Activated naive CD4-positive, alpha-beta T cell treated with anti-CD3 and anti-CD28 coated beads, Interleukin-2, amount 50 U/mL, for 24 hours (primary cell): ENCODE measurements around the gene MRPS16.
"Not testable (repeated sequence)": the region's sequence is repeated elsewhere in the genome, so short reads cannot be mapped to it uniquely, and the experiment has no call there.

Experiments used
- H3K27ac Mint-ChIP-seq: one replicate; pipeline ENCODE4 v1.8.0; 2021; ENCODE audit warnings: mild to moderate bottlenecking, mixed read lengths
- H3K27me3 Mint-ChIP-seq: one replicate; pipeline ENCODE4 v1.8.0; 2021; ENCODE audit warnings: mixed read lengths
- H3K36me3 Mint-ChIP-seq: one replicate; pipeline ENCODE4 v1.8.0; 2021; ENCODE audit warnings: mixed read lengths
- H3K4me1 Mint-ChIP-seq: one replicate; pipeline ENCODE4 v1.8.0; 2021; ENCODE audit warnings: mixed read lengths
- H3K4me3 Mint-ChIP-seq: one replicate; pipeline ENCODE4 v1.8.0; 2021; ENCODE audit warnings: mild to moderate bottlenecking, mixed read lengths
- H3K9me3 Mint-ChIP-seq: one replicate; pipeline ENCODE4 v1.8.0; 2021; ENCODE audit warnings: mixed read lengths

The MRPS16 gene

GRCh38 chr10:73252445-73253224 is at the start of gene MRPS16:
TSS of gene MRPS16 (minus strand) at chr10:73252644. CDS start at chr10:73252482, 162 bp downstream.
- H3K4me3 Mint-ChIP-seq: peak within 1 kb of the TSS; percentile 99
- H3K36me3 Mint-ChIP-seq: peaks cover 15% of the 10 kb centered on the region
- H3K9me3 Mint-ChIP-seq: no peaks in the 10 kb centered on the region
- H3K27ac Mint-ChIP-seq: peak within 1 kb of the TSS; percentile 98
- no peaks in the 10 kb centered on the region for H3K27me3 Mint-ChIP-seq
- peaks cover 31% of the 10 kb centered on the region for H3K4me1 Mint-ChIP-seq

GRCh38 chr10:73296946-73297345 is 44.5 kb upstream of the MRPS16 start:
- Mint-ChIP-seq H3K9me3 (no peaks in the 10 kb centered on the region), H3K4me1 (no peaks in the 10 kb centered on the region), H3K27me3 (peaks cover under 1% of the 10 kb centered on the region), H3K36me3 (peaks cover 3% of the 10 kb centered on the region), H3K27ac (no peak overlapping the region), H3K4me3 (no peak overlapping the region)

DNA sequence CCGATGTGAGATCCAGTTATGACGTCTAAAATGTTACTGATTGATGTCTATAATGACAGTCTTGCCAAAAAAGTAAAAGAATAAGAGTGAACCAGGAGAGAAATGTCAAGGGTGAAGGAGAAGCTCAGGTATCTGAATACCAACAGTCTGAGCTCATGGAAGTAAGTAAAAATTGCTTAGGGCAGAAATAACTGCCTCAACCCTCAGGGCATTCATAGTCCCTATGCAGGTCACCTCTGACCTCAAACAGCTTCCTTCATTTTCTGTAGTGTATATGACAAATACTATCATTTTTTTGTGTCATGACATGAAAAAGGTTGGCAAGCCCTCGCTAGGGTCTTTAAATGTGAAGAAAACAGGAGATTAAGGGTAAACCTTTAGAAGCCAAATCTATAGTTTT is 41.0 kb upstream of the MRPS16 start:
- H3K27me3 Mint-ChIP-seq: no peaks in the 10 kb centered on the region
- H3K4me1 Mint-ChIP-seq: no peaks in the 10 kb centered on the region
- H3K27ac Mint-ChIP-seq: no peak overlapping the region
- H3K36me3 Mint-ChIP-seq: peaks cover 16% of the 10 kb centered on the region
- H3K9me3 Mint-ChIP-seq: peaks cover 7% of the 10 kb centered on the region
- no peak overlapping the region for H3K4me3 Mint-ChIP-seq

GRCh38 chr10:73289958-73290357 is 37.5 kb upstream of the MRPS16 start:
- H3K36me3 Mint-ChIP-seq: peaks cover 14% of the 10 kb centered on the region
- no peaks in the 10 kb centered on the region for H3K4me1 Mint-ChIP-seq
- H3K4me3 Mint-ChIP-seq: no peak overlapping the region
- H3K9me3 Mint-ChIP-seq: peaks cover 7% of the 10 kb centered on the region
- H3K27me3 Mint-ChIP-seq: no peaks in the 10 kb centered on the region
- no peak overlapping the region for H3K27ac Mint-ChIP-seq

GRCh38 chr10:73287441-73287840 is 35.0 kb upstream of the MRPS16 start:
- H3K4me1 Mint-ChIP-seq: no peaks in the 10 kb centered on the region
- no peaks in the 10 kb centered on the region for H3K27me3 Mint-ChIP-seq
- no peak overlapping the region for H3K27ac Mint-ChIP-seq
- peaks cover 7% of the 10 kb centered on the region for H3K9me3 Mint-ChIP-seq
- H3K36me3 Mint-ChIP-seq: peaks cover 13% of the 10 kb centered on the region
- H3K4me3 Mint-ChIP-seq: no peak overlapping the region

GRCh38 chr10:73281097-73281496 is 28.7 kb upstream of the MRPS16 start:
- Mint-ChIP-seq H3K4me1 (no peaks in the 10 kb centered on the region), H3K36me3 (no peaks in the 10 kb centered on the region), H3K4me3 (no peak overlapping the region), H3K27me3 (no peaks in the 10 kb centered on the region), H3K27ac (no peak overlapping the region), H3K9me3 (no peaks in the 10 kb centered on the region)

DNA sequence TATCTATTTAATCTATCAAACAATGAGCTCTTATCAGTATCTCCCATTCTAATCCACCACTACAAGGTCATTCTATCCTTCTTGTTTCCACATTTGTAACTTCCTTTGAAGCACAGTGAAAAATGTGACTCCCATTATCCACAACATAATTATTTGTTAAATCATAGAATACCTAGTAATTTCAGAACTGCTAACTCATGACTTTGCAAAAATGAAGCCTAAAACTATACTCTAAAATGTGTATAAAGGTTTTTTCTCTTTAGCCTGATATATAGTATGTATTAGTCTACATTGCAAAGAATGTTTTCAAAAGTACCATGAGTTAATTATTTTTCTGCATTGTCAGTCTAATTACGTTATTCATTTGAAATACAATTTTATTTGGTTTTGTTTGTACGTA is 12.0 kb upstream of the MRPS16 start:
- H3K36me3 Mint-ChIP-seq: no peaks in the 10 kb centered on the region
- H3K4me3 Mint-ChIP-seq: no peak overlapping the region
- no peak overlapping the region for H3K27ac Mint-ChIP-seq
- no peaks in the 10 kb centered on the region for H3K4me1 Mint-ChIP-seq
- no peaks in the 10 kb centered on the region for H3K9me3 Mint-ChIP-seq
- H3K27me3 Mint-ChIP-seq: no peaks in the 10 kb centered on the region

DNA sequence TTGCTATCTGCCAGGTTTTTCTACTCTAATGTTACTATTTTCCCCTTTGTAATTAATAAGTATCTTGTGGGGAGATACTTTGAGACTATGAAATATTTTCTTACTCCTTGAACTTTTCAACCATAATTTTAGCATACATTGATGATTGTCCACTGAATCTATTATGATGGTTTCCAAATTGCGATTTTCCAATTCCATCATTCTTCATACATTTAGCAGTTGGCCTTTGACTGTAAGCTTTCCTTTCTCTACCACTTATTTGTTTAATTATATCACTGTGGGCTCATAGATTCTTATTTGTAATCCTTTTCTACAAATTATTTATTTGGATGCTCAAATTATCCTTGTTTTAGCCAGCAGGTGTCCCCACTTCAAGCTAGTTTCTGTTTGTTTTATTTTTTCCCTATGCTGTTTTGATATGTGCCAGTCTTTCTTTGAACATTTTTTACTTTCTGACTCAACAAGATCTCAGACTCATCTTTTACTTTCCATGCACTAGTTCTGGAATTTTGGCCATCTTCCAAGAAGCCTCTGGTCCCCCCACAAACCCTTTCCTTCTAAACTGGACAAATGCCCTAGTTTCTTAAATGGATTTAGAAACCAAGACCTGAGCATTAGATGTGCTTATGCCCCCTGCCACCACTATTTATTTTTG is 11.4 kb upstream of the MRPS16 start:
- no peaks in the 10 kb centered on the region for H3K27me3 Mint-ChIP-seq
- H3K4me1 Mint-ChIP-seq: no peaks in the 10 kb centered on the region
- peaks cover 4% of the 10 kb centered on the region for H3K36me3 Mint-ChIP-seq
- no peaks in the 10 kb centered on the region for H3K9me3 Mint-ChIP-seq
- no peak overlapping the region for H3K4me3 Mint-ChIP-seq
- no peak overlapping the region for H3K27ac Mint-ChIP-seq

DNA sequence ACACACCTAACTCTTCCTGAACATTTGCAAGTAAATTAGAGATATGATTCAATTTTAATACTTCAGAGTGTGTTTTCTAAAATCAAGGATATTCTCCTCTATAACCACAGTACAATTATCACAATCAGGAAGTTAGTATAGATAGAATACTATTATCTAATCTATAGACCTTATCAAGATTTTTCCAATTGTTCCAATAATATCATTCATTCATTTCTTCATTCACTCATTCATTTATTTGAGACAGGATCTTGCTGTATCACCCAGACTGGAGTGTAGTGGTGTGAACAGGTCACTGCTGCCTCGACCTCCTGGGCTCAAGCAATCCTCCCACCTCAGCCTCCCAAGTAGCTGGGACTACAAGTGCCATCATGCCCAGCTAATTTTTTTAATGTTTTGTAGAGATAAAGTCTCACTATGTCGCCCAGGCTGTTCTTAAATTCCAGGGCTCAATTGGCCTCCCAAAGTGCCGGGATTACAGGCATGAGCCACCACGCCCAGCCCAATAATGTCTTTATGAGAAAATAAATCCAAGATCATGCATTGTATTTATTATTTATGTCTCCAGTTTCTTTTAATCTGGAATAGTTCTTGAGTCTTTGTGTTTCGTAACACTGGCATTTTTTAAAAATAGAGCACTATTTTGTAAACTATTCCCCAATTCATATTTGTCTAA is 10.6 kb upstream of the MRPS16 start:
- Mint-ChIP-seq H3K4me3 (no peak overlapping the region), H3K4me1 (no peaks in the 10 kb centered on the region), H3K9me3 (no peaks in the 10 kb centered on the region), H3K36me3 (peaks cover 4% of the 10 kb centered on the region), H3K27me3 (no peaks in the 10 kb centered on the region), H3K27ac (no peak overlapping the region)

GRCh38 chr10:73262105-73262730 is 9.8 kb upstream of the MRPS16 start:
- H3K27ac Mint-ChIP-seq: no peak overlapping the region
- H3K4me1 Mint-ChIP-seq: no peaks in the 10 kb centered on the region
- H3K4me3 Mint-ChIP-seq: no peak overlapping the region
- no peaks in the 10 kb centered on the region for H3K9me3 Mint-ChIP-seq
- H3K36me3 Mint-ChIP-seq: peaks cover 4% of the 10 kb centered on the region
- no peaks in the 10 kb centered on the region for H3K27me3 Mint-ChIP-seq

DNA sequence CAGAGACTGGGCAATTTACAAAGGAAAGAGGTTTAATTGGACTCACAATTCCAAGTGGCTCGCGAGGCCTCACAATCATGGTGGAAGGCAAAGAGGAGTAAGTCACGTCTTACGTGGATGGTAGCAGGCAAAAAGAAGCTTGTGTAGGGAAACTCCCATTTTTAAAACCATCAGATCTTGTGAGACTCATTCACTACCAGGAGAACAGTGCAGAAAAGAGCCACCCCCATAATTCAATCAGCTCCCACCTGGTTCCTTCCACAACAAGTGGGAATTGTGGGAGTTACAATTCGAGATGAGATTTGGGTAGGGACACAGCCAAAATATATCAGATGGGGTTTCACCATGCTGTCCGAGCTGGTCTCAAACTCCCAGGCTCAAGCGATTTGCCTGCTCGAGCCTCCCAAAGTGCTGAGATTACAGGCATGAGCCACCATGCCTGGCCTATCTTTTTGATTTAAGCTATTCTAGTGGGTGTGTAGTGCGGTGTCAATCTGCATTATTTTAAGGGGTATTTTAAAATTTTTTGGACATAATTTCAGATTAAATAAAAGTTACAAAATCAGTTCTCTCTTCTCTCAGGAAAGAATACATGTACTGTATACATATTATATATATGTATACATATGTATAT is 9.0 kb upstream of the MRPS16 start:
- no peaks in the 10 kb centered on the region for H3K27me3 Mint-ChIP-seq
- H3K36me3 Mint-ChIP-seq: peaks cover 4% of the 10 kb centered on the region
- H3K4me1 Mint-ChIP-seq: no peaks in the 10 kb centered on the region
- H3K4me3 Mint-ChIP-seq: no peak overlapping the region
- no peak overlapping the region for H3K27ac Mint-ChIP-seq
- no peaks in the 10 kb centered on the region for H3K9me3 Mint-ChIP-seq

GRCh38 chr10:73258612-73259011 is 6.2 kb upstream of the MRPS16 start:
- H3K4me1 Mint-ChIP-seq, H3K9me3 Mint-ChIP-seq, H3K4me3 Mint-ChIP-seq, H3K27me3 Mint-ChIP-seq, H3K36me3 Mint-ChIP-seq, H3K27ac Mint-ChIP-seq: not testable (repeated sequence)

GRCh38 chr10:73253225-73253555 is 746 bp upstream of the MRPS16 start:
- H3K9me3 Mint-ChIP-seq: no peaks in the 10 kb centered on the region

GRCh38 chr10:73251683-73252444 is 580 bp downstream of the MRPS16 start:
- H3K4me3 Mint-ChIP-seq: peak overlapping the region; percentile 99
- H3K27ac Mint-ChIP-seq: peak overlapping the region; percentile 98
- no peaks in the 10 kb centered on the region for H3K9me3 Mint-ChIP-seq
- peaks cover 15% of the 10 kb centered on the region for H3K36me3 Mint-ChIP-seq
- peaks cover 31% of the 10 kb centered on the region for H3K4me1 Mint-ChIP-seq
- no peaks in the 10 kb centered on the region for H3K27me3 Mint-ChIP-seq

More at GRCh38 chr10:73253225-73253555, 746 bp upstream of the MRPS16 start:
- H3K4me3 Mint-ChIP-seq: peak overlapping the region; percentile 99
- H3K4me1 Mint-ChIP-seq: peaks cover 25% of the 10 kb centered on the region
- H3K27ac Mint-ChIP-seq: peak overlapping the region; percentile 98
- H3K27me3 Mint-ChIP-seq: no peaks in the 10 kb centered on the region
- peaks cover 15% of the 10 kb centered on the region for H3K36me3 Mint-ChIP-seq

DNA sequence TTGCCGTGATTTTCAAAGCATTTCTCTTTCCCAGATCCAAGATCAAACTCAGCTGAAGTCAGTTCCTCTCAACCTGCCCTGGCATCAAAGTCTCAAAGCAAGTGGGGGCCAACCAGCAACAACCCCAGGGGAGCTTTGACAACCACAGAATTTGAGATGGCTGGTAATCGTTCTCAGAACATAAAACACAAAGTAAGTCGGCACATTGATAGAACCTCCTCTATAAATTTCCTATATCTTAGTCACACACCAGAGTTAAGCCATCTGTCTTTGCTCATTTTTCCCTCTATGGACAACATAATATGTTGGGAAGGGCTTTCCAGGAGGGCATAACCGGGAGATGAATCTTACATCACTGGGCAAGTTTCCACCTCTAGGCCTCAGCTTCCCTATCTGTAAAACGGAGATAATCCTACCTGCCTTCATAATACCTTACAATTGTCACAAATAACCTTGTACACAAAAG is 4.2 kb downstream of the MRPS16 start:
- peak overlapping the region; percentile 93 for H3K27ac Mint-ChIP-seq
- H3K4me3 Mint-ChIP-seq: peak overlapping the region; percentile 97
- no peaks in the 10 kb centered on the region for H3K27me3 Mint-ChIP-seq
- H3K9me3 Mint-ChIP-seq: no peaks in the 10 kb centered on the region
- H3K4me1 Mint-ChIP-seq: peaks cover 56% of the 10 kb centered on the region
- H3K36me3 Mint-ChIP-seq: peaks cover 22% of the 10 kb centered on the region
